Chondrocyte (in vitro differentiated cells): ENCODE results near the gene TCF4. TPM values are rescaled to one million over a fixed set of nuclear protein-coding genes. Genes with fewer than 3 reads are reported as not detected.

Source experiments
- DNase-seq: peaks from one replicate; pipeline ENCODE4 v3.0.0; 2021; ENCODE audit warnings: mixed read lengths, low spot score
- H3K27ac Mint-ChIP-seq: one replicate; pipeline ENCODE4 v1.8.0; 2021; ENCODE audit warnings: mild to moderate bottlenecking, moderate library complexity, mixed read lengths; ENCODE audit not compliant: unreplicated experiment
- H3K27me3 Mint-ChIP-seq: 2 replicates; pipeline ENCODE4 v1.8.0; 2021; ENCODE audit warnings: low read depth, mixed read lengths
- H3K36me3 Mint-ChIP-seq: 2 replicates; pipeline ENCODE4 v1.8.0; 2021; ENCODE audit warnings: low read depth, mixed read lengths
- H3K4me1 Mint-ChIP-seq: 2 replicates; pipeline ENCODE4 v1.8.0; 2021; ENCODE audit warnings: low read depth, mild to moderate bottlenecking, mixed read lengths
- H3K4me3 Mint-ChIP-seq: one replicate; pipeline ENCODE4 v1.8.0; 2021; ENCODE audit warnings: mild to moderate bottlenecking, moderate library complexity, mixed read lengths; ENCODE audit not compliant: unreplicated experiment
- H3K9me3 Mint-ChIP-seq: 2 replicates; pipeline ENCODE4 v1.8.0; 2021; ENCODE audit warnings: low read depth, mixed read lengths
- CTCF ChIP-seq: fragments of 200-600 bp; sonication (generic); IDR thresholded peaks from 2 replicates; pipeline ENCODE4 v1.5.0; 2021; ENCODE audit warnings: antibody characterized with exemption, mild to moderate bottlenecking, moderate library complexity
- total RNA-seq: library from RNA; stranded (reverse); gene quantifications from 3 replicates; pipeline ENCODE4 v1.2.1, GENCODE V29; 2021

TCF4 gene
- total RNA-seq, 1 donor from 2014 or later = 36.8 TPM

GRCh38 chr18:55244546-55244945 is 343.4 kb downstream of the TCF4 start:
- peaks cover 7% of the 10 kb centered on the region for H3K36me3 Mint-ChIP-seq
- peaks cover 45% of the 10 kb centered on the region for H3K4me1 Mint-ChIP-seq
- H3K27me3 Mint-ChIP-seq = no peaks in the 10 kb centered on the region
- no peak overlapping the region for H3K4me3 Mint-ChIP-seq
- H3K9me3 Mint-ChIP-seq = no peaks in the 10 kb centered on the region
- no peak for DNase-seq
- TF ChIP-seq CTCF = no peak
- H3K27ac Mint-ChIP-seq = peak overlapping the region; percentile 87

- peak overlapping the region; percentile 87 for H3K27ac Mint-ChIP-seq
- H3K4me3 Mint-ChIP-seq = peak overlapping the region; percentile 61
- TF ChIP-seq CTCF = no peak
- H3K27me3 Mint-ChIP-seq = no peaks in the 10 kb centered on the region
- peaks cover 44% of the 10 kb centered on the region for H3K4me1 Mint-ChIP-seq
- DNase-seq = no peak
- H3K36me3 Mint-ChIP-seq = peaks cover 8% of the 10 kb centered on the region
- no peaks in the 10 kb centered on the region for H3K9me3 Mint-ChIP-seq
Observed at GRCh38 chr18:55243857-55244256, 344.1 kb downstream of the TCF4 start.

GRCh38 chr18:55243255-55243654 is 344.7 kb downstream of the TCF4 start:
- no peaks in the 10 kb centered on the region for H3K9me3 Mint-ChIP-seq
- H3K4me1 Mint-ChIP-seq = peaks cover 44% of the 10 kb centered on the region
- no peak for DNase-seq
- H3K27ac Mint-ChIP-seq = peak overlapping the region; percentile 87
- no peaks in the 10 kb centered on the region for H3K27me3 Mint-ChIP-seq
- no peak for TF ChIP-seq CTCF
- H3K36me3 Mint-ChIP-seq = peaks cover 9% of the 10 kb centered on the region
- H3K4me3 Mint-ChIP-seq = no peak overlapping the region

- H3K4me3 Mint-ChIP-seq = no peak overlapping the region
- H3K36me3 Mint-ChIP-seq = peaks cover 10% of the 10 kb centered on the region
- DNase-seq = no peak
- H3K9me3 Mint-ChIP-seq = no peaks in the 10 kb centered on the region
- H3K27ac Mint-ChIP-seq = no peak overlapping the region
- TF ChIP-seq CTCF = no peak
- peaks cover 30% of the 10 kb centered on the region for H3K4me1 Mint-ChIP-seq
- no peaks in the 10 kb centered on the region for H3K27me3 Mint-ChIP-seq
Observed at GRCh38 chr18:55240978-55241377, 347.0 kb downstream of the TCF4 start.

GRCh38 chr18:55239740-55240139 is 348.3 kb downstream of the TCF4 start:
- TF ChIP-seq CTCF = no peak
- Mint-ChIP-seq H3K4me3 (no peak overlapping the region), H3K27ac (no peak overlapping the region), H3K36me3 (peaks cover 10% of the 10 kb centered on the region), H3K27me3 (no peaks in the 10 kb centered on the region), H3K9me3 (no peaks in the 10 kb centered on the region), H3K4me1 (peaks cover 22% of the 10 kb centered on the region)
- no peak for DNase-seq
